Spleen (tissue), 7 donors: ENCODE measurements around the gene CRLF1.

ENCODE experiments used
- POLR2A ChIP-seq, 3 donors: fragments of 450-650 bp; IDR thresholded peaks; one replicate each; pipeline ENCODE4 v1.5.1; 2017; ENCODE audit warnings: antibody characterized with exemption in 3 of 3, mild to moderate bottlenecking in 1 of 3
- POLR2AphosphoS5 ChIP-seq, 3 donors: sonication (generic); formaldehyde crosslinking; IDR thresholded peaks; one replicate each; pipeline ENCODE4 v1.5.1; 2017; ENCODE audit warnings: antibody characterized with exemption in 3 of 3
- TF ChIP-seq, protein P1 (sequence below), 11 experiments: fragments of 200-600 bp in 7 of 11; fragments of 450-650 bp in 4 of 11; sonication (generic) in 4 of 11; IDR thresholded peaks in 8 of 11; conservative IDR thresholded peaks in 3 of 11; 1 replicate in 7 of 11; 2 replicates in 4 of 11; pipeline versions ENCODE4 v1.4.0 to v1.8.0; 2016 to 2021; ENCODE audit warnings: antibody characterized with exemption in 11 of 11, inconsistent platforms in 4 of 11, mild to moderate bottlenecking in 1 of 11
- donor health status: DM: no; HTN: no; CAD: no; lungs with moderate emphysema.
- donor health status: DM: no; HTN: no; CAD: no.
- donor health status: DM: no; HTN: no; CAD: no.

DNA sequence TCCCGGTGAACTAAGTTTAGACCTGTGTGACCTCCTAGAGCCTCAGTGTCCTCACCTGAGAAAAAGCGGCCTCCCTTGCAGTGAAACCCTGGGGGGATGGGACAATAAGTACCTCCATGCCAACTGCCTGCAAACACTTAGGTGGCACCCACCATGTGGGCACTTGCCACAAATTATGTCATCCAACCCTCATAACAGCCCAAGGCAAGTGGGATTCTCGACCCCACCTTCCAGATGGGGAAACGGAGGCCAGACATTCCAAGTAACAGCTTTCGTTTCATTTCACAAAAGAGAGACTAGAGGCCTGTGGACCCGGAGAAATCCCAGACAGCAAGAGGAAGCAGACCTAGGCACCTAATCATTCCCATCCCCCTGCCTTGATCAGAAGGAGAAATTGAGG is 11.1 kb downstream of the CRLF1 start:
- TF ChIP-seq, protein P1, sequence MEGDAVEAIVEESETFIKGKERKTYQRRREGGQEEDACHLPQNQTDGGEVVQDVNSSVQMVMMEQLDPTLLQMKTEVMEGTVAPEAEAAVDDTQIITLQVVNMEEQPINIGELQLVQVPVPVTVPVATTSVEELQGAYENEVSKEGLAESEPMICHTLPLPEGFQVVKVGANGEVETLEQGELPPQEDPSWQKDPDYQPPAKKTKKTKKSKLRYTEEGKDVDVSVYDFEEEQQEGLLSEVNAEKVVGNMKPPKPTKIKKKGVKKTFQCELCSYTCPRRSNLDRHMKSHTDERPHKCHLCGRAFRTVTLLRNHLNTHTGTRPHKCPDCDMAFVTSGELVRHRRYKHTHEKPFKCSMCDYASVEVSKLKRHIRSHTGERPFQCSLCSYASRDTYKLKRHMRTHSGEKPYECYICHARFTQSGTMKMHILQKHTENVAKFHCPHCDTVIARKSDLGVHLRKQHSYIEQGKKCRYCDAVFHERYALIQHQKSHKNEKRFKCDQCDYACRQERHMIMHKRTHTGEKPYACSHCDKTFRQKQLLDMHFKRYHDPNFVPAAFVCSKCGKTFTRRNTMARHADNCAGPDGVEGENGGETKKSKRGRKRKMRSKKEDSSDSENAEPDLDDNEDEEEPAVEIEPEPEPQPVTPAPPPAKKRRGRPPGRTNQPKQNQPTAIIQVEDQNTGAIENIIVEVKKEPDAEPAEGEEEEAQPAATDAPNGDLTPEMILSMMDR (IDR thresholded peaks at IDR 0.05 in 8 of 11, conservative IDR thresholded peaks at IDR 0.05 in 3 of 11), result no peak
- TF ChIP-seq POLR2A (IDR thresholded peaks at IDR 0.05), result no peak
- TF ChIP-seq POLR2AphosphoS5 (IDR thresholded peaks at IDR 0.05), result no peak
